GM19193 (cell line): ENCODE data around the gene MYH15.

Experiments used
- POLR2A ChIP-seq: IDR thresholded peaks from 4 replicates; pipeline ENCODE4 v1.6.1; 2011; ENCODE audit not compliant: insufficient read depth, insufficient read length; ENCODE audit errors: extremely low read depth

Gene MYH15

DNA sequence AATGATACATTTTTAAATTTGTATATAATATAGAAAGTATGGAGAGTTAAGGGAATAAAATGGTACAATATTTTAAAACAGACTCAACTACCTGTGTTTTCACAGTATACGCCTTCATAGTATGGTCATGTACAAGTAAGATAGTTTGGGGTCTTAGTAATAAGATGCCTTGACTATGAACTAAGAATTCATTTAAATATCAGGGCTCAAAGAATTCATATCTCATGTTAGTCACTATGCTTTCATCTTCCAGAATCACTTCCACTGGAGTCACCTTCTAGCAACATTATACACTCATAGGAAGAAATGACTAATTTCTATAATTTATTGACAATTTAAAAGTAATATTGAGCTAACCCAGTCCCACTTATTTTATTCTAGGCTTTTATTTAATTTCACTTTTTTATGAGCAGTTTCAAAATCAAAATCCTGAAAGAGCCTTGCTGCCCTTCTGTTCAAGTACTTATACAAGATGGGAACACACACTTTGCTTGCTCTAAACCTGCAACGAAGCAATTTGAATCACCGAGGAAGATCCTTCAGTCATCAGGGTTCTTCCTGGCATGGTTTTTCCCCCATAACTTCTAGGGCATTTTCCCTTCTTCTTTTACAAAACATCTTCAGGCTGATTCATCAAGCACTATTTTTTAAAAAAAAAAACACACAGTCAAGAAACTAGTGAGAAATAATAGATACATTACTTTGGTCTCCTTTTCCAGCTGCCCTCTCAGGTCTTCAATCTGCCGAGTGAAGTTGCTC is 94.1 kb downstream of the MYH15 start:
- no peak for TF ChIP-seq POLR2A

DNA sequence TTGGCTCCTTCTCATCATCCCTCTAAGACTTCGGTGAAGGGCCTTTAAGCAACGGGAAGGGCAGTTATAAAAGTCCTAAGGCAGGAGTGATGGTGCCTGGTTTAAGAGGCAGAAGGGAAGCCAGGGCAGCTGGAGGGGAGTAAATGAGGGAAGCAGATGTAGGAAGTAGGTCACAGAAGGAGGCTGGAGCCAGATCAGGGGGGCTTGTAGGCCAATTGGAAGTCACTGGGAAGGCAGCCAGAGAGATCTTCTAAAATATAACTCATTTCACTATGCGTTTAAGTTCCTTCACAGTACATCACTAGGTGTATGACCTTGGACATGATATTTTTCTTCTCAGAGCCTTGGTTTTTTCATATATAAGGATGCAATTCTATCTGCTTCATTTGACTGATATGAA is 94.7 kb downstream of the MYH15 start:
- no peak for TF ChIP-seq POLR2A

DNA sequence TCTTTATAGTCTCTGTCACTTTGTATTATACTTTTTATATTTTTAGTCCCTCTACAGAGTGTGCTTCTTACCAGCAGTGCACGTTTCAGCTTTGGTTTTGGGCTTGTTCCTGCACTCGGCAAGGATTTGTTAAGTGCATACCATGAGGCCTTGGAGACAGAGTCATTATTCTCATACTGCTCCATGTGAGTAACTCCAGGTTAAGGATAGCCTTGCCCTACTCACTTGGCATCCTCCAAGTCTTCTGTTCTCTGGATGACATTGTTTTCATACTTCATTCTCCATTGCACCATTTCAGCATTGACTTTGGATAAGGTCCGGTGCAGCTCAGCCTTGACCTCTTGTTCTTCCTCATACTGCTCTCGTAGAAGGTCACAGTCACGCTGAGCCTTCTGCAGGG is 96.4 kb downstream of the MYH15 start:
- no peak for TF ChIP-seq POLR2A

DNA sequence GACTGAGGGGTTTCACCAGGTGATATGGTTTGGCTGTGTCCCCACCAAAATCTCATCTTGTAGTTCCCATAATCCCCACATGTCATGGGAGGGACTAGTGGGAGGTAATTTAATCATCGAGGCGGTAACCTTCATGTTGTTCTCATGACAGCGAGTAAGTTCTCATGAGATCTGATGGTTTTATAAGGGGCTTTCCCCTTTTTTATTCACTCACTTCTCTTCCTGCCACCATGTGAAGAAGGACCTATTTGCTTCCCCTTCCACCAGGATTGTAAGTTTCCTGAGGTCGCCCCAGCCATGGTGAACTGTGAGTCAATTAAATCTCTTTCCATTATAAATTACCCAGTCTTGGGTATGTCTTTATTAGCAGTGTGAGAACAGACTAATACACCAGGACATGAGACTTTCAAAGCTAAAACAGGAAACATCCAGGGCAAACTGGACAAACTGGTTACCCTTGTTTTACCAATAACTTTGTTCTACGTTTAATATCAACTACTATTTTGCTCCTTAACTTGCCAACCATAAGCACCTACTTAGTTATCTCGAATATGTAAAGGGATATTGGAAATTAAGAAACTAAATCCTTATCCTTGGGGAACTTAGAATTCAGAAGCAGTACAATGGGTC is 98.2 kb downstream of the MYH15 start:
- TF ChIP-seq POLR2A: no peak

DNA sequence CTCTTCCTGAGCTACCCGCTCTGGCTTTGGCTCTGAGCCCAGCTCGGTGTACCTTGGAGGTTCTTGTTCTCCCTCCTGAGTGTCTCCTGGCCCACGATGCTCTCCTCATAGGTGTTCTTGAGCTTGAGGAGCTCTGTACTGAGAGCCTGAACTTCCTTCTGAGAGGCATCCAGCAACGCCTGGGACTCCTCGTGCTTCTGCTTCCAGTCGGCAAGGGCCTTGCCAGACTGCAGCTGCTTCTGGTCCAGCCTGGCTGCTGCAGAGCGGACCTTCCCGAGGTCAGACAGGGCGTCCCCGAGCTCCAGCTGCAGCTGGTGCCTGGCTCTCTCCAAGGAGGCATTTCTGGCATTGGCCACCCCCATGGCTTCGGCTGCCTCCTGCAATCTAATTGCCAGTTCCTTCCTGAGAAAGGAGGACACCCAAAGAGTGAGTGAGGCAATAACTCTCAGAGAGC is 99.8 kb downstream of the MYH15 start:
- TF ChIP-seq POLR2A: no peak

DNA sequence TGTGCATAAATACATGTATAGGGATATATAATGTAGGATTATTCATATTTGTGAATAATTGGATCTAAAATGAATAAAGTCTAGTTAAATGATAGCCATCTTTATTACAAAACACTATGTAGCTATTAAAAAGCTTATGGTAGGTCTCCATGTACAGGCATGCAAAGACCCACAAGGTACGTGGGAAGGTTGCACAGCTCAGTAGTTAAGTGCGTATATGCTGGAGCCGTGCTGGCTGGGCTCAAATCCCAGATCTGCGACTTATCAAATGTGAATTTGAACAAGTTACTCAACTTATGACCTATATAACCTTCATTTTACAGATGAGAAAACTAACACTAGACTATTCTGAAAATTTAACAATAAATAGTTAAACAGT is 100.6 kb downstream of the MYH15 start:
- no peak for TF ChIP-seq POLR2A

DNA sequence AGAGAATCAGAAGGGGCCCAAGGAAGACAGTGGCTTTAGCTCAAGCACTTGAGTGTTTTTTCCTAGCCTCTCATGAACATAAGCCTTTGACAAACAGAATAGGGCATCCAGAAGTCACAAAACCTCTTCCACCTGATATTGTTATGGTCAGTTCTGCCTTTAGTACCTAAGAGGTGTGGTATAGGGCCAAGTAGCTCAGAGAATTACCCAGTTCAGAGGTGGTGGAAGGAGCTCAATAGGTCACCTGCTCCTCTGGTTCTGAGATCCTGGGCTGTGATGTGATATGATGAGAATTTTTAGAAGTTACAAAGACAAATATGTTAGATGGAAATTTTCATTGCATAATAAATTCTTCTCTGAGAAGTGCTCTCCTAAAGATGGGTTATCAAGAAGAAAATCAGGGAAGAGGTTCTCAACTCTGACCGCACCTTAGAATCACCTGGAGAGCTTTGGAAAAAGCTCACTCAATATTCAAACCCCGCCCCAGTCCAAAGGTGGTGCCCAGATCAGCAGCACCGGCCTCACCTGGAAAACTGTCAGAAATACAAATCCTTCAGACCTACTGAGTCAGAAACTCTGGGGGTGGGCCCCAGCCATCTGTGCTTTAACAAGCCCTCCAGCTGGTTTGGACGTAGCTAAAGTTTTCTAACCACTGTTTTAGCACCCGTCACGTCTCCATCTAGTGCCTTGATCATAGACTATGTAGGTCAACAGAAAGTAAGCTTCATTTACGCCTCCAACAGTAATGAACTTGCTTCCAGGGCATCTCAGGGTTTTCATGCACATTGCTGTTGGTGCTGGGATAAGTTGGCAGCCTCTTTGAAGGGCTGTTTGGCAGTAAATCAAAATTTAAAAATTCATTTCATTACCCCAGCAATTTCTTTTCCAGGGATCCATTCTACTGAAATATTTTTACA is 101.3 kb downstream of the MYH15 start:
- no peak for TF ChIP-seq POLR2A

DNA sequence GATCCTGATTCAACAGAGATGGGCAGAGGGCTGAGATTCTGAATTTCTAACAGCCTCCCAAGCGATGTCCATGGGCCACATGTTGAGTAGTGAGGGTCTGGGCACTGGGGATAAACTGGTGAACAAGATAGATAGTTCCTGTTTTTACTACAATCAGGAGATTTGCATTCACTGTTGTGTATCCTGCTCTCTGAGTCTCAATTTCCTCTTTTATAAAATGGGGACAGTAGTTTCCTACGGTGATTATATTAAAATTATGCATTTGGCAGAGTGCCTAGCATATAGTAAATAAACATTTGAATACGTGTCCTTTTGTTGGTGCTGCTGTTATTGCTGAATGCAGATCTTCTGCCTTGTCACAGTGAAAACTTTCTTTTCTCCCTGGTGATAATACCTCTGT is 102.5 kb downstream of the MYH15 start:
- TF ChIP-seq POLR2A: no peak

DNA sequence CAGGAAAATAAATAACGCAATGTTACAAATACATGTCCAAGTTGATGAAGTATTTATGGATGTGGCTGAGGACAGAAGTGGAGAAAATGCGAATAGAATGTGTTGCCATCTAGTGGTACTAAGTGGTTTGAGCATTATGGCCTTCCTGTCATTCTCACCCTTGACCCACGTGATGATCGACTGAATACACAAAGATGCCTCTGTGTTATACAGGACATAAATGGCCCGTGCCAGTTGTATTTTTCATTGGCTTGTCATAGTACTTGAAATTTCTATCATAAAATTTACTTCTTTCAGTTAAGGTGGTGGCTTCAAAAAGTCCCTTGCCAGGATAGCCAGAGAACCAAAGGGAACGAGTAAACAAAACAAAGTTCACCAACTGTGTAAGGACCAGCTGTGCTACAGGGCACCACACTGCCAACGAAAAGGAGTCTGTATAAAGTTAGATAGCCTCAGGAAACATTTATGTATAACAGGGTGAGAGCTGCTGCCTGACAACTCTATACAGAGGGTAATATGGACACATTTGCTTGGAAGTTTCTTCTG is 103.7 kb downstream of the MYH15 start:
- TF ChIP-seq POLR2A: no peak

DNA sequence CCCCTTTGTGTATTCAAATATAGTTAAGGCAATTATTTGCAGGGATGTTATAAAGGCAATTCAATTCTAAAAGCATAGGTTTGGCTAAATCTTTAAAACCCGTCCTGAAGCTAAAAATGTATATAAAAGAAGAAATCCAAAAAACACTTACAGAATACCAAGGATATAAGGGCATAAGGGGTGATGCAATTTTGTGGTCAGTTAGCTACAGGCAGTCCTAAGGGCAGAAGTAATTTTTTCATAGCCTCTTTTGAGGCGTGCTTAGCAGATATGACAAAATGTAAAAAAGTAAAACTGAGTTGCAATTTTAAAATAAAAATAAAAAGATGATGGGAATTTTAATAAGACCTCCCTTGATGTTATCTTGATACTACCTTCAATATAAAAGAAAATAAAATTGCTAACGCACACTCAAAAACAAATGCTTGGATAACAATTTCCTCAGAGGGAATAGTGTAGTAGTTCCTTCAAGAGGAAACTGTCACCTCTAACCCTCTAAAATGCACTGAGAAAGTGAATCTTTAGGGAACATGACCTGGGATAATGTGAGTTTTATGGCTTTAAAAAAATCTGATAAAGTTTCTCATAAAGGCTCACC is 104.2 kb downstream of the MYH15 start:
- TF ChIP-seq POLR2A: no peak

DNA sequence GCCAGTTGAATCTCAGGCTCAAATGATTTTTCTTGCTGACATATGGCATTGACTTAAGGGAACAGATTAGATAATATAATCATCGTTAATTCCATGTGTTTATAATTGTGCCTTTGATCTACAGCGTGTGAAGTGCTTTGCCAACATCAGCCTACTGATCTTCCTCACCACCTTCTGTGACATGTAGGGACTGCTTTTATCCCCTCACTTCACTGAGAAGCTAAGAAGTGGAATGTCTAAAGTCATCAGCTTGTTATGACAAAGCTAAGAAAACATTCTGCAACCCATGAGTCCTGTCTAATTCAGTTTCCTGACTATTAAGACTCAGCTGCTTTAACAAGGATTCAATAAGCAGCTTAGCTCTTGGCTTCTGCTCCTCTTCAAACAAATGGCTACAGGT is 106.0 kb downstream of the MYH15 start:
- TF ChIP-seq POLR2A: no peak

DNA sequence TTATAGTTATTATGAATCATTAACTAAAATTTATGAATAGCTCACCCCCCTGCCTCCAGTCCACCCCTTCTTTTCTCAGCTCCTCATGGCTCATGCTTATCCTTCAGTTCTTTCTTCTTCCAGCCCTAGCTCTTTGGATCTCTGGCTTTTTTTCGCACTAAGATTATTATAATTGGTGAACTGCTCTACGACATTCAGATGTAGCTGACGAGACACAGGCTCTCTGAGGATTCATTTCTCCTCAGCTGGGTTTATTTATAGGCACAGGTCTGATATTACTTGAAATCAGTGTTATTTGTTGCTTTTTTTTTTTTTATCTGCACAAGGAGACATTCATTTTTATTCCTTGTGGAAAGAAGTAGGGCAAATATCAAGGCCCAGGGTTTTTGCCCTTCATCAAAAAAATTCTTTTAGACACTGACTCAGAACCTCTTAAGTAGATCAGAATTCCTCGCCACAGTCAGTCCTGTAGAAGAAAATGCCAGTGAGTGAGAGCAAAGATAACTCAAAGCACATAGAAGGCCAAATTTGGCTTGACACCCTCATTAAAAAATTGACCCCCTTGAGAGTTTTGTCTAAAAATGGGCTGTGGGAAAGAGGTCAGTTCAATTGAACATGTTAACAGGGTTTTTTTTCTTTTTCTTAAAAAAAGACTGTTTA is 106.6 kb downstream of the MYH15 start:
- TF ChIP-seq POLR2A: no peak

DNA sequence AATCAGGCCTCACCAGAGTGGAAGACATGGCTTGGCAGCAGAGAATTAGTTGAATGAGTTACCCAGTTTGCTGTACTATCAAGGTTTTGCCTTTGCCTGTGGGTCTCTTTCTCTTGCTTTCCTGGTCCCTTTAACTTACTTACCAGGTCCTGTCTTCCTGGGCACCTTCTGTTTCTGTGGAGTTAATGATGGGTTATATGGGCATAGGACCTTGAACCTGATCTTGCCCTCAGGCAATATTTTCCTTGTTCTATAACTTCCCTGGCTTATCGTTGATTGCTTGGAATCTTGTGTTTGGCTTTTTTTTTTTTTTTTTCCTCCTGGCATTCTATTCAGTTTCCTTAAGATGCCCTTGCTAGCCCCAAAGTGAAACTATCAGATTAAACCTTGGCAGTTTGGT is 107.2 kb downstream of the MYH15 start:
- TF ChIP-seq POLR2A: no peak

DNA sequence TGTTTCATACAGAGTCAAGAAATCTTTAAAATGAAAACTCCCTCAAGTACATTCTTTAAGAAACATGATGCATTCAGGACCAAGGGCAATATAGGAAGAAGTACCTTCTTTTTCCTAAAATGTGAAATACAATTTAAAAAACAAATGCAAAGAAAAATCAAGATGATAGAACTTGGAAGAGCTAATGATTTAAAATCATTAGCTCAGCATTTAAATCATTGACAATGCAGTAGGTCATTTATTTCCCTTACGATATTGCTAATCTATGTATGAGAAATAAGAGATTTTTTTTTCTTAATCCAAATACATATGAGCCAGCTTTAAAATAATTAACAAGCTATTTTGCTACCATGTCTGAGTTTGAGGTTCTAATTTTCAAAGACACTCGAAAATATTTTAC is 108.6 kb downstream of the MYH15 start:
- no peak for TF ChIP-seq POLR2A
